ENCODE measurements around the gene NOC2L.
"Not testable (repeated sequence)": the region's sequence is repeated elsewhere in the genome, so short reads cannot be mapped to it uniquely, and the experiment has no call there.

The NOC2L gene

DNA sequence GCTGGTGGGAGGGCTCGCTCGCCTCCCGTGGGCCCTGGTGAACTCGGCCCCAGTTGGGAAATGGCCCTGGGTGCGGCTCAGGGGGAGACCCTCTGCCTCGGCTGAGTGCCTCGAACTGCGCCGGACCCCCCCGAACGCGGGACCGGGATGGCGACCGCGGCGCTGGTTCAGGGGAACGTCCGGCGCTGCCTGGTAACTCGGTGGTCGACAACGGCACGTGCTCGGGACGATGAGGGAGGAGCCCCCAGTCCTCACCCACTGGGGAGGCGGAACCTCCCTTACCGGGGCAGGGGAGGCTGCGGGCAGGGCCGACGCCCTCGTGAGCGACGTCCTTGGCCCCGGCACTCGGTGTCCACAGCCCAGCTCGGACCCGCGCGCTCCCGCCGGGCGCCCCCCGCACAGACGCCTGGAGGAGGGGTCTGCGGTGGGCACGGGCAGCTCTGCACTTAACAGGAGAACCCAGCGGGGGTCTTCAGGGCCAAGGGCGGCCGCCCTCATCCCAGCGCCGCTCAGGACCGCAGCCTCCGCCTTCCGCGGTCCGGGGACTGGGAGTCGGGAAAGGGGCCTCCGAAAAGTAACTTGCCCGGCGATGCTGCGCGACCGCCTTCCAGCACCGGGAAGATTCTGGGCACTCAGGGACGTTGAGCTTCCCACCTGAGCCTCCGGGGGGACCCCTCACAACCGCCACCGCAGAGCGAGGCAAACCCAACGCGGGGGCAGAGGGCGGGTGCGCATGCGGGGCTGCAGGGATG, 39.1 kb upstream of the NOC2L start:
- TF ChIP-seq, protein P1, sequence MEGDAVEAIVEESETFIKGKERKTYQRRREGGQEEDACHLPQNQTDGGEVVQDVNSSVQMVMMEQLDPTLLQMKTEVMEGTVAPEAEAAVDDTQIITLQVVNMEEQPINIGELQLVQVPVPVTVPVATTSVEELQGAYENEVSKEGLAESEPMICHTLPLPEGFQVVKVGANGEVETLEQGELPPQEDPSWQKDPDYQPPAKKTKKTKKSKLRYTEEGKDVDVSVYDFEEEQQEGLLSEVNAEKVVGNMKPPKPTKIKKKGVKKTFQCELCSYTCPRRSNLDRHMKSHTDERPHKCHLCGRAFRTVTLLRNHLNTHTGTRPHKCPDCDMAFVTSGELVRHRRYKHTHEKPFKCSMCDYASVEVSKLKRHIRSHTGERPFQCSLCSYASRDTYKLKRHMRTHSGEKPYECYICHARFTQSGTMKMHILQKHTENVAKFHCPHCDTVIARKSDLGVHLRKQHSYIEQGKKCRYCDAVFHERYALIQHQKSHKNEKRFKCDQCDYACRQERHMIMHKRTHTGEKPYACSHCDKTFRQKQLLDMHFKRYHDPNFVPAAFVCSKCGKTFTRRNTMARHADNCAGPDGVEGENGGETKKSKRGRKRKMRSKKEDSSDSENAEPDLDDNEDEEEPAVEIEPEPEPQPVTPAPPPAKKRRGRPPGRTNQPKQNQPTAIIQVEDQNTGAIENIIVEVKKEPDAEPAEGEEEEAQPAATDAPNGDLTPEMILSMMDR (IDR thresholded peaks at IDR 0.05; ENCODE audit: low read depth, low read length), result no peak
- H3K4me3 ChIP-seq (ENCODE audit: low read depth, low read length), result no peak overlapping the region
- in situ Hi-C loops (cut with HindIII; ENCODE audit: low sequenced_read_pairs), result no loop called here

DNA sequence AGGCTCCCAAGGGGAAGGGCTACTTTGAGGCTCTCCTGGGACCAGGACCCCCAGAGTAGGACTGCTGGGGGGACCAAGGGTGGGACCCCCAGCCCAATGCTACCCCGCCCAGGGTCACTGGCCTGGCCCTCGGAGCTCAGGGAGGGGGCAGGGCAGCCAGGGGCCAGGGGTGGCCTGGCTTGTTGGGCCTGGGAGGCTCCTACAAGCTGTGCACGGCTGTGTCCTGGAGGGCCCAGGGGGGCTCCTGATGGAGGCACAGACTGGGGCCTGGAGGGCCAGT, 38.6 kb upstream of the NOC2L start:
- H3K4me3 ChIP-seq (ENCODE audit: low read depth, low read length), result no peak overlapping the region
- no peak for DNase-seq (ENCODE audit: low read depth, low spot score)
- in situ Hi-C loops (cut with HindIII; ENCODE audit: low sequenced_read_pairs), result no loop called here
- TF ChIP-seq, protein P1 (IDR thresholded peaks at IDR 0.05; ENCODE audit: low read depth, low read length), result no peak

More for the DNA sequence above, 39.1 kb upstream of the NOC2L start:
- DNase-seq (ENCODE audit: low read depth, low spot score), result no peak

DNA sequence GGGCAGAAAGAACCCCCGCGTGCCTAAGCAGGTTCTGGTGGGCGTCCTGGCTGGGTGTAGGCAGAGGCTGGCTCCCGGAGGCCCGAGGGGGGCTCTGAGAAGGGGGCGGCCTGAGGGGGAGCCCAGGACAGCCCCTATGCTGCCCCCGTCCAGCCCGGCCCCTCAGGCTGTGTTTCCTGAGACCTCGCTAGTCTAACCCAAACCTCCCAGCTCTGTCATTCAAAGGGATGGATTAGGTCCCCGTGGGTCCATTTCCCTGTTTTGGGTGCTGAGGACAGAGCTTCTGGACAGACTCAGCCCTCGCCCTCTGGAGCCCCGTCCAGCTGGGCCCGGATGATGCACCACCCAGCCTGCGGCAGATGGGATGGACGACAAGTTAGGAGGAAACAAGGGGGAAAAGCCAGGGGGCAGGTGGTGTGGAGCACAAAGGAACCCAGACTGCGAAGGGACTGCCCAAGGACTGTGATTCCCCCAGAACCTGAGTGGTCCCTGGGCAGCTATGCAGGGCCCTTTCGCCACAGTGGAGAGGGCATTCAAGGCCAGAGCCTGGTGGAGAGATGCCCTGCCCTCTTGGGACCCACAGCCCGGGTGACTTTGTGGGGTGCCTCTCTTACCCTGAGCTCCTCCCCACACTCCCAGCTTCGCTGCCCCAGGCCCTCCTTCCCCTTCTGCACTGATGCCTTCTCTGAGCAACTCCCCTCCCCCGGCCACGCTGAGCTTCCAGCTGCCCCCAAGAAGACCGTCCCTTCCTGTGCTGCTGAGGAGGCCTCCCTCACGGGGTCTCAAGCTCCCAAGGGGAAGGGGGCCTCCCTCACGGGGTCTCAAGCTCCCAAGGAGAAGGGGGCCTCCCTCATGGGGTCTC, 38.0 kb upstream of the NOC2L start:
- no peak for DNase-seq (ENCODE audit: low read depth, low spot score)
- TF ChIP-seq, protein P1 (IDR thresholded peaks at IDR 0.05; ENCODE audit: low read depth, low read length), result no peak
- in situ Hi-C loops (cut with HindIII; ENCODE audit: low sequenced_read_pairs), result no loop called here
- H3K4me3 ChIP-seq (ENCODE audit: low read depth, low read length), result no peak overlapping the region

DNA sequence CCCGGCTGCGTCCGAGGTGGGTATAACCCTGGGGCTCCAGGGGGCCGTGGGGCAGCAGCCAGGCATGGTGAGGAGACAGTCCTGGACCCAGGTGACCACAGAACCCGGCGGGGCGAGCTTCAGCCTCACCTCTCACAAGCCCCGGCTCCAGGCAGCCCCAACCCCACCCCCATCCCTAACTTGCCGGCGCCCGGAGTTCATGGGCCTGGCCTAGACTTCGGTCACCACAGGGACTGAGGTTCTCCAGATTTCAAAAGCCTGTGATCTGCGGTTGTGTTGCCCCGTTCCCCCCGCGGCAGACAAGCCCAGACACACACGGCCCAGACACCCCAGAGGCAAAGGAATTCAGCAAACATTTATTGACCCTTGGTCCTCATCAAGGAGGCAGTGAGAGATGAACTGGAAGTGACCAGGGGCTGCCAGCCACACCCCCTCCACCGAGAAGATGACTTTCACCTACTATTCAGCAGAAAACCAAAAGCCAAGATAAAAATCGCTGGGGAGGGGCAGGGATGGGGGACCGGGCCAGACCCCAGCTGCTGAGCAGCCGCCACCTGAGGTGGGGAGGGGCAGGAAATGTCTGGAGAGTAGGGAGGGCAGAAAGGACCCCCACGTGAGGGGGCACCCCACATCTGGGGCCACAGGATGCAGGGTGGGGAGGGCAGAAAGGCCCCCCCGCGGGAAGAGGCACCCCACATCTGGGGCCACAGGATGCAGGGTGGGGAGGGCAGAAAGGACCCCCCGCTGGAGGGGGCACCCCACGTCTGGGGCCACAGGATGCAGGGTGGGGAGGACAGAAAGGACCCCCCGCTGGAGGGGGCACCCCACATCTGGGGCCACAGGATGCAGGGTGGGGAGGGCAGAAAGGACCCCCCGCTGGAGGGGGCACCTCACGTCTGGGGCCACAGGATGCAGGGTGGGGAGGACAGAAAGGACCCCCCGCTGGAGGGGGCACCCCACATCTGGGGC, 36.9 kb upstream of the NOC2L start:
- in situ Hi-C loops (cut with HindIII; ENCODE audit: low sequenced_read_pairs), result no loop called here
- TF ChIP-seq, protein P1 (IDR thresholded peaks at IDR 0.05; ENCODE audit: low read depth, low read length), result no peak
- no peak for DNase-seq (ENCODE audit: low read depth, low spot score)
- no peak overlapping the region for H3K4me3 ChIP-seq (ENCODE audit: low read depth, low read length)

DNA sequence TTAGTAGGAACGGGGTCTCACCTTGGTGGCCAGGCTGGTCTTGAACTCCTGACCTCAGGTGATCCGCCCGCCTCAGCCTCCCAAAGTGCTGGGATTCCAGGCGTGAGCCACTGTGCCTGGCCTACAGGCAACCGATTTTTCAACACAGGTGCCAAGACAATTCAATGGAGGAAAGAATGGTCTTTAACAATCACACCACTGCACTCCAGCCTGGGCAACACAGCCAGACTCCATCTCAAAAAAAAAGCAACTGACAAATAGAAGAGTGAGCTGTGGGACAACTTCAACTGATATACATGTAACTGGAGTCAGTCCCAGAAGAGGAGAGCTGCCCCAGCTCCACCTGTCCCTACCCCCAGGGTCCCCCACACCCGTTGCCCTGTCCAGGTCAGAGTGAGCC, 35.5 kb upstream of the NOC2L start:
- DNase-seq (ENCODE audit: low read depth, low spot score); H3K4me3 ChIP-seq (ENCODE audit: low read depth, low read length); in situ Hi-C loops (cut with HindIII; ENCODE audit: low sequenced_read_pairs): not testable (repeated sequence)

DNA sequence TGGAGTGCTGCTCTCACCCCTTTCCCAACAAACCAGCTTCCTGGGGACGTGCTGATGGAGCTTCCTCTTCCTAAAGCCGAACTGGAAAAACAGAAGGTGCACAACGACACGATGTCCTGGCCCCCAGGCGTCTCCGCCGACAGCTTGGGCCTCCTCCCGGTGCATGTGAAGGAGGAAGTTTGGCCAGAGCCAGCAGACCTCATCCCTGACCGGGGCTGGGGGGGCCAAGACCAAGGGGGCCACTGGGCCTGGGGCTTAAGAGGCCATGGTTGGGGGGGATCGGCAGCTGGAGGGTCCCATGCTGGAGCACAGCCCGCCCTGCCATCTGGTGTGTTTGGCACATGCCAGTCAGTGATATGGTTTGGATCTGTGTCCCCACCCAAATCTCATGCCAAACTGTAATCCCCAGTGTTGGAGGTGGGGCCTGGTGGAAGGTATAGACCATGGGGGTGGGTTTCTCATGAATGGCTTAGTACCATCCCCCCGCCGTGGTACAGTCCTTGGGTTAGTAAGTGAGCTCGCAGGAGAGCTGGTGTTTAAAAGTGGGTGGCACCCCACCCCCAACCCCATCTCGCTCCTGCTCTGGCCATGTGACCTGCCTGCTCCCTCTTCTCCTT, 34.4 kb upstream of the NOC2L start:
- TF ChIP-seq, protein P1 (IDR thresholded peaks at IDR 0.05; ENCODE audit: low read depth, low read length), result no peak
- DNase-seq (ENCODE audit: low read depth, low spot score), result no peak
- H3K4me3 ChIP-seq (ENCODE audit: low read depth, low read length), result no peak overlapping the region
- in situ Hi-C loops (cut with HindIII; ENCODE audit: low sequenced_read_pairs), result no loop called here

All from astrocyte of the spinal cord (primary cell).